ENCODE data around the gene CDHR3.

DNA sequence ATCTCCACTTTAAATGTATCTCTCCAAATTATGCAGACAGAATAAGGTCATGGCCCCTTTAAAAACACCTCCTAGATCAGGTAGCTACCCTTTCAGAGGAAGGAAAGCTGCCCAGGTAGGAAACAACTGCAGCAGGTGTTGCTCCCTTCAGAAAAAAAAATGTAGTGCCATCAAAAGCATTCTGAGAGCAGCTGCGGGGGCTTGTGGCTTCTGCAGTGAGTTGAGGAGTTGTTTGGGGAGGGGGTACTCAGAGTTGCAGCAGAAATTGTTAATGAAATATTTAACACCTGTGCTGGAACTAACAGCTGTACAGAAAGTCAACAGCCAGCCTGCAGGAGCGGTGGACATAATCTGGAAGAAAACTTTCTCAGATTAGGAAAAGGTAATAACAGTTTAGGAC lies 24.0 kb downstream of the CDHR3 start:
- TF ChIP-seq, protein P1, sequence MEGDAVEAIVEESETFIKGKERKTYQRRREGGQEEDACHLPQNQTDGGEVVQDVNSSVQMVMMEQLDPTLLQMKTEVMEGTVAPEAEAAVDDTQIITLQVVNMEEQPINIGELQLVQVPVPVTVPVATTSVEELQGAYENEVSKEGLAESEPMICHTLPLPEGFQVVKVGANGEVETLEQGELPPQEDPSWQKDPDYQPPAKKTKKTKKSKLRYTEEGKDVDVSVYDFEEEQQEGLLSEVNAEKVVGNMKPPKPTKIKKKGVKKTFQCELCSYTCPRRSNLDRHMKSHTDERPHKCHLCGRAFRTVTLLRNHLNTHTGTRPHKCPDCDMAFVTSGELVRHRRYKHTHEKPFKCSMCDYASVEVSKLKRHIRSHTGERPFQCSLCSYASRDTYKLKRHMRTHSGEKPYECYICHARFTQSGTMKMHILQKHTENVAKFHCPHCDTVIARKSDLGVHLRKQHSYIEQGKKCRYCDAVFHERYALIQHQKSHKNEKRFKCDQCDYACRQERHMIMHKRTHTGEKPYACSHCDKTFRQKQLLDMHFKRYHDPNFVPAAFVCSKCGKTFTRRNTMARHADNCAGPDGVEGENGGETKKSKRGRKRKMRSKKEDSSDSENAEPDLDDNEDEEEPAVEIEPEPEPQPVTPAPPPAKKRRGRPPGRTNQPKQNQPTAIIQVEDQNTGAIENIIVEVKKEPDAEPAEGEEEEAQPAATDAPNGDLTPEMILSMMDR (IDR thresholded peaks at IDR 0.05; ENCODE audit: insufficient read depth, low read length, poor library complexity, severe bottlenecking) = no peak
- TF ChIP-seq EZH2phosphoT487 (conservative IDR thresholded peaks at IDR 0.05; ENCODE audit: low read length) = no peak

All from SU-DHL-6 (cell line).